GM19467 (cell line): ENCODE data around the gene OR10G8.
A peak's percentile ranks its signal among the peaks of the same experiment; 100 is the strongest.
"Not testable (repeated sequence)": the region's sequence is repeated elsewhere in the genome, so short reads cannot be mapped to it uniquely, and the experiment has no call there.

Experiments used
- ATAC-seq: cut with Tn5 transposase; IDR thresholded peaks from one replicate; pipeline ENCODE4 v1.9.1; 2021; ENCODE audit warnings: mild to moderate bottlenecking, moderate library complexity; ENCODE audit not compliant: unreplicated experiment

Gene OR10G8

GRCh38 chr11:124026498-124026897, at the start of gene OR10G8:
OR10G8 (plus strand) TSS chr11:124026798; CDS start chr11:124029623, 2,825 bp downstream.
- no peak for ATAC-seq

GRCh38 chr11:123977731-123978347, 48.8 kb upstream of the OR10G8 start, which contains the start of gene OR10S1:
OR10S1 (minus strand) TSS chr11:123977781; CDS start chr11:123977664, 117 bp downstream.
- ATAC-seq, result no peak

GRCh38 chr11:123979311-123979710, 47.3 kb upstream of the OR10G8 start:
- no peak for ATAC-seq

GRCh38 chr11:123995119-123995518, 31.5 kb upstream of the OR10G8 start, which contains the start of gene OR10G6:
OR10G6 (minus strand) TSS chr11:123995161; CDS start chr11:123995161, 0 bp downstream.
- ATAC-seq, result no peak

GRCh38 chr11:124012697-124013096, 13.9 kb upstream of the OR10G8 start, which contains the start of gene OR10G4:
OR10G4 (plus strand) TSS chr11:124012997; CDS start chr11:124015575, 2,578 bp downstream.
- ATAC-seq, result no peak

- not testable (repeated sequence) for ATAC-seq
Observed at GRCh38 chr11:124015837-124016236, 10.8 kb upstream of the OR10G8 start.

GRCh38 chr11:124036666-124037065, 10.1 kb downstream of the OR10G8 start:
- no peak for ATAC-seq

- ATAC-seq, result no peak
Observed at GRCh38 chr11:124039557-124039956, 13.0 kb downstream of the OR10G8 start.

GRCh38 chr11:124041254-124041653, 14.7 kb downstream of the OR10G8 start, which contains the start of gene OR10G7:
OR10G7 (minus strand) TSS chr11:124041325; CDS start chr11:124039001, 2,324 bp downstream.
- ATAC-seq, result no peak

GRCh38 chr11:124043420-124043819, 16.8 kb downstream of the OR10G8 start:
- ATAC-seq, result no peak

- no peak for ATAC-seq
Observed at GRCh38 chr11:124050748-124051147, 24.1 kb downstream of the OR10G8 start.

- ATAC-seq, result no peak
Observed at GRCh38 chr11:124052966-124053365, 26.4 kb downstream of the OR10G8 start.

GRCh38 chr11:124068601-124069110, 42.1 kb downstream of the OR10G8 start:
- no peak for ATAC-seq

GRCh38 chr11:124069429-124070401, 43.1 kb downstream of the OR10G8 start:
- ATAC-seq, result peak; percentile 76

- peak; percentile 87 for ATAC-seq
Observed at GRCh38 chr11:124070915-124071622, 44.5 kb downstream of the OR10G8 start.

- ATAC-seq, result no peak
Observed at GRCh38 chr11:124071623-124071948, 45.0 kb downstream of the OR10G8 start.

- ATAC-seq, result no peak
Observed at GRCh38 chr11:124072147-124072546, 45.5 kb downstream of the OR10G8 start.

- ATAC-seq, result no peak
Observed at GRCh38 chr11:124074554-124074953, 48.0 kb downstream of the OR10G8 start.

- ATAC-seq, result no peak
Observed at GRCh38 chr11:124075492-124075840, 48.9 kb downstream of the OR10G8 start.

- ATAC-seq, result peak; percentile 50
Observed at GRCh38 chr11:124075841-124076651, 49.4 kb downstream of the OR10G8 start.
